CD4-positive, alpha-beta T cell treated with Interleukin-12 subunit alpha and Interleukin-12 subunit beta, for 1 hour (primary cell): ENCODE measurements around the gene GRIN3B.

Experiments
- DNase-seq: peaks from one replicate; pipeline ENCODE4 v3.0.0-alpha.2; 2020

The GRIN3B gene

GRCh38 chr19:964761-965694, 35.2 kb upstream of the GRIN3B start:
- DNase-seq, result no peak

- no peak for DNase-seq
Measured at GRCh38 chr19:966485-967088, 33.6 kb upstream of the GRIN3B start.

GRCh38 chr19:970695-971094, 29.5 kb upstream of the GRIN3B start:
- DNase-seq, result no peak

GRCh38 chr19:971795-972194, 28.4 kb upstream of the GRIN3B start:
- DNase-seq, result no peak

GRCh38 chr19:972281-972680, 27.9 kb upstream of the GRIN3B start:
- no peak for DNase-seq

GRCh38 chr19:973726-974563, 26.3 kb upstream of the GRIN3B start:
- DNase-seq, result no peak

- DNase-seq, result no peak
Measured at GRCh38 chr19:974564-975257, 25.5 kb upstream of the GRIN3B start.

- no peak for DNase-seq
Measured at GRCh38 chr19:976476-976875, 23.7 kb upstream of the GRIN3B start.

GRCh38 chr19:977058-977464, 23.2 kb upstream of the GRIN3B start:
- no peak for DNase-seq

- DNase-seq, result no peak
Measured at GRCh38 chr19:979318-979741, 20.9 kb upstream of the GRIN3B start.

GRCh38 chr19:980133-980998, 19.9 kb upstream of the GRIN3B start:
- no peak for DNase-seq

GRCh38 chr19:982567-983170, 17.6 kb upstream of the GRIN3B start:
- DNase-seq, result peak; percentile 80

GRCh38 chr19:984165-984967, 15.9 kb upstream of the GRIN3B start, which contains the start of gene WDR18:
Gene WDR18, plus strand, starts transcription at chr19:984345. Its CDS starts 9 bp downstream, at chr19:984354.
- DNase-seq, result peak; percentile 91

GRCh38 chr19:986083-986482, 14.1 kb upstream of the GRIN3B start:
- no peak for DNase-seq

GRCh38 chr19:988081-988480, 12.1 kb upstream of the GRIN3B start:
- DNase-seq, result no peak

GRCh38 chr19:988510-988909, 11.7 kb upstream of the GRIN3B start:
- no peak for DNase-seq

GRCh38 chr19:989381-990081, 10.7 kb upstream of the GRIN3B start:
- no peak for DNase-seq

GRCh38 chr19:990119-990571, 10.1 kb upstream of the GRIN3B start:
- no peak for DNase-seq

- DNase-seq, result no peak
Measured at GRCh38 chr19:990746-991145, 9.5 kb upstream of the GRIN3B start.
